ENCODE results near the gene PIPOX. TPM values are rescaled to one million over a fixed set of nuclear protein-coding genes. Genes with fewer than 3 reads are reported as not detected.

Gene PIPOX
- total and polyA plus RNA-seq, 2 of the 8 experiments (the other 6 are each of a cell fraction or from before 2014, with no cell fraction given): 57.2 to 99.6 TPM

DNA sequence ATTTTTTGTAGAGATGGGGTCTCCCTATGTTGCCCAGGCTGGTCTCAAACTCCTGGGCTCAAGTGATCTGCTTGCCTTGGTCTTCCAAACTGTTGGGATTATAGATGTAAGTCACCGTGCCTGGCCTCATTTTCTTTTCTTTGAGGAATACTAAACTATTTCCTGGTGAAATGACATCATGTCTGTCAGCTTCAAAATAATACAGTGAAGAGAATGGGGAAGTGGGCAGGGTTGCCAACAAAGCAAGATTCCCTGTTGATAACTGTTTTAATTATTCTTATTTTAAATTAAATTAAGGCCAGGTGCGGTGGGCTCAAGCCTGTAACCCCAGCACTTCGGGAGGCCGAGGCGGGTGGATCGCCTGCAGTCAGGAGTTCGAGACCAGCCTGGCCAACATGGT, 21.1 kb downstream of the PIPOX start (continued):
- TF ChIP-seq EP300 (IDR thresholded peaks at IDR 0.05; ENCODE audit: borderline replicate concordance in 1 of 2, low read depth in 2 of 2, low read length in 2 of 2): no peak
- no peak for TF ChIP-seq BRCA1 (IDR thresholded peaks at IDR 0.05; ENCODE audit: low read depth, low read length)
- TF ChIP-seq HDAC2 (IDR thresholded peaks at IDR 0.05; ENCODE audit: borderline replicate concordance in 1 of 2, low read depth in 2 of 2, low read length in 2 of 2): no peak
- TF ChIP-seq SIX5 (IDR thresholded peaks at IDR 0.05; ENCODE audit: low read depth, low read length): no peak
- no peak for TF ChIP-seq KDM1A (IDR thresholded peaks at IDR 0.05; ENCODE audit: borderline replicate concordance, low read length)
- TF ChIP-seq SAP30 (IDR thresholded peaks at IDR 0.05; ENCODE audit: insufficient read depth, insufficient replicate concordance, low read length): no peak
- TF ChIP-seq TAF7 (optimal IDR thresholded peaks at IDR 0.05; ENCODE audit: borderline replicate concordance, low read depth, low read length): no peak
- TF ChIP-seq NANOG (IDR thresholded peaks at IDR 0.05; ENCODE audit: insufficient read depth, low read depth, low read length, poor library complexity, severe bottlenecking): no peak
